ENCODE measurements around the gene PALLD.
A peak's percentile ranks its signal among the peaks of the same experiment; 100 is the strongest.

The PALLD gene

DNA sequence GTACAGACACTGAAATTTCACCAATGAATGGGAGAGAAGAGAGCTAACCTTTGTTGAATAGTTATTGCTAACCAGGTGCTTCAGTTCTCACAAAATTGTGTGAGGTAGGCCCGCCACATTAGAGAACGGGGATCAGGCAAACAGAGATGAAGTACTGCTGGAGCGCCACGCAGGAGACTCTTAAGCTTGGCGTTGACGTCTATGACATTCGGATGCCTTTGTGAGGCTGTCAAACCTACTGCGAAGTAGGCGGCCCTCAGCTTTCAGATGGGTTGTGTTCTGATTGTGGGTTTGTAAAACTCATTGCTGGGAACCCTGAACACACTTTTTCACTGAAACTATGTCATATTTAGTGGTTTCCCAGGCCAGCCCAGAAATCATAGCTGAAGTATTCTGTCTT lies 339.6 kb downstream of the PALLD start:
- DNase-seq (ENCODE audit: insufficient read length, low spot score) (no peak), FAIRE-seq (no peak)

GRCh38 chr4:168837922-168838321 lies 341.1 kb downstream of the PALLD start:
- FAIRE-seq (no peak), DNase-seq (ENCODE audit: insufficient read length, low spot score) (no peak)

DNA sequence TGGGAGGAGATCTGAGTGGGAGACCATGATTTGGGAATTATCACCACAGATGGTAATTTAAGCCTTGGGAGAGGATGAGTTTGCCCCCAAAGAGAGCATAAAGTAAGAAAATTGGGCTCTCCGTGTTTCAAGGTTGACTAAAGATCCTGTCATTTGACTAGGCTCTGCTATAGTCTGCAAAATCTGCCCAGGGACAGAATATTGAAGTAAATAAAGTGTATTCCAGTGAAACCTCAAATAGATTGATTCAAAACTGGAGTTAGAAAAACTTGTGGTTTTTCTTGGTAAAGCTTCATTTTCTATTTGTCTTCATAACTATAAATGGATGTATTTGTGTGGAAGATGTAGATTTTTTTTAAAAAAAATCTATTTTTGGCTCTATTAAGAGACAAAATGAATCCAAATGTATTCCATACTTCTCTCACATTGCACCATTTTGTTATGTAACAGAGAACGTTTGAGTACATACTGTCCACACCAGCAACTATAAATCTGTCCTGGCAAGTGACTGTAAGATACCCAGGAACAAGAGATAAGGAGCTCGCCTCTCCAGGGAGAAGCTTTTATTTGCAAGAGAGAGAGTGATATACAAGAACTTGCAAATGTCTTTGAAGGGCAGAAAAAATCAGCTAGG lies 343.0 kb downstream of the PALLD start:
- no peak for FAIRE-seq
- DNase-seq (ENCODE audit: insufficient read length, low spot score) = no peak

GRCh38 chr4:168840392-168840763 lies 343.5 kb downstream of the PALLD start:
- FAIRE-seq (no peak), DNase-seq (ENCODE audit: insufficient read length, low spot score) (no peak)

DNA sequence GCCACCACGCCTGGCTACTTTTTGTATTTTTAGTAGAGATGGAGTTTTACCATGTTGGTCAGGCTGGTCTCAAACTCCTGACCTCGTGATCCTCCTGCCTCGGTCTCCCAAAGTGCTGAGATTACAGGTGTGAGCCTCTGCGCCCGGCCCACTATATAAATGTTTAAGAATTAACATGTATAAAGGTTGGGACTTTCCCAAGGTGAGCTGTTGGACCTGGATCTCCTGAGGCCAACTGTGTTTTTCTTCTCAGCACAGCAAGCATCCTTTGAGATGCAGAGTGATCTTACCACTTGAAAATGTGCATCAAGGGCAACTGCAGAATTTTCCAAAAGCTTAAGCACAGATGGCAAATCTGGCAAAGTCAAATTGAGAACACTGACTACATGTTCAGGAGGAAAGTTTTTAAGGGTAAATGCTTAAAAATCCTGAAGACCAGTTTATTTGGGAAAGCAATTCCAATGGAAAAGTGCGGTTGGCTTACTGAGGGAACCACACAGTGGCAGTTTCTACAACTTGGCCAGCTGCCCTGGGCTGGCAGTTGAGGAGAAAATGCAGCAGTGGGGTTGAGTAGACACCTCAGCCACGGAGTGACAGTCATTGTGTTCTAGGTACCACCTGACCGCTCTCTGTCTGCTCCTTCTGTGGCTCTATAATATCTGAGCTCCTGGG lies 344.3 kb downstream of the PALLD start:
- no peak for FAIRE-seq
- DNase-seq (ENCODE audit: insufficient read length, low spot score) = no peak

GRCh38 chr4:168841672-168842019 lies 344.8 kb downstream of the PALLD start:
- no peak for FAIRE-seq
- DNase-seq (ENCODE audit: insufficient read length, low spot score) = no peak

- FAIRE-seq (no peak), DNase-seq (ENCODE audit: insufficient read length, low spot score) (no peak)
Observed at GRCh38 chr4:168842186-168842585, 345.3 kb downstream of the PALLD start.

GRCh38 chr4:168843635-168844034 lies 346.8 kb downstream of the PALLD start:
- DNase-seq (ENCODE audit: insufficient read length, low spot score) (no peak), FAIRE-seq (no peak)

DNA sequence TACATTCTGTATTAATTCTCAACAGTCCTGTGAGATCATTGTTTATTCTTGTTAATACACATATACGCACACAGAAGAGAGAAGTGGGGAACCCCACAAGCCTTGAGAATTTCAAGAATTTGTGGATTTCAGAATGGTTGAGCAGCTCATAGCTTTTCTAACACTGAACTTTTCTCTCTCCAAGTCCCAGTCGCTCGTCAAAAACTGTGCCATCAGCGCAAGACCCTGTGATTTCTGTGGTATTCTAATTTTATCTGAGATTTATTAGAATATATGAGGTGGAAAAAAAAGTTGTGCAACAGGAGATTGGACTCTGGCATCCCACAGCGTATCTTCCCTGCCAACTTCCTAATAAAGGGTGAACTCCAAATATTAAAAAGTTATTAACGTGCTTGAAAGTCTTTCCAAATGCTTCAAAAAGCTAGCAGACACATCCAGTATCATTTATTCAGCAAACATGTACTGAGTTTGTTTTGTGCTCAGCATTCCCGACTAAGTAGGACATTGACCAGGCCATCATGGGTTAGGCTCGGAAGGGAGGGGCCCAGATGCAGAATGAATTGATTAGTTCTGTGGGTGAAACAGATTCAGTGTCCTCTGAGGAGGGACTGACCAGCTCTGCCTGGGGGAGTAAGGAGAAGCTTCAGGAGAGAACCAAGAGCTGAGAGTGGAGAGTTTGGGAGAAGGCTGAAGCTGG lies 347.6 kb downstream of the PALLD start:
- FAIRE-seq (no peak), DNase-seq (ENCODE audit: insufficient read length, low spot score) (no peak)

GRCh38 chr4:168845897-168846296 lies 349.0 kb downstream of the PALLD start:
- FAIRE-seq = no peak
- no peak for DNase-seq (ENCODE audit: insufficient read length, low spot score)

- DNase-seq (ENCODE audit: insufficient read length, low spot score) (no peak), FAIRE-seq (no peak)
Observed at GRCh38 chr4:168846414-168846813, 349.6 kb downstream of the PALLD start.

- DNase-seq (ENCODE audit: insufficient read length, low spot score) = no peak
- FAIRE-seq = peak; percentile 11
Observed at GRCh38 chr4:168847771-168848502, 351.1 kb downstream of the PALLD start.

- DNase-seq (ENCODE audit: insufficient read length, low spot score) (no peak), FAIRE-seq (peak; percentile 64)
Observed at GRCh38 chr4:168849030-168849675, 352.3 kb downstream of the PALLD start.

DNA sequence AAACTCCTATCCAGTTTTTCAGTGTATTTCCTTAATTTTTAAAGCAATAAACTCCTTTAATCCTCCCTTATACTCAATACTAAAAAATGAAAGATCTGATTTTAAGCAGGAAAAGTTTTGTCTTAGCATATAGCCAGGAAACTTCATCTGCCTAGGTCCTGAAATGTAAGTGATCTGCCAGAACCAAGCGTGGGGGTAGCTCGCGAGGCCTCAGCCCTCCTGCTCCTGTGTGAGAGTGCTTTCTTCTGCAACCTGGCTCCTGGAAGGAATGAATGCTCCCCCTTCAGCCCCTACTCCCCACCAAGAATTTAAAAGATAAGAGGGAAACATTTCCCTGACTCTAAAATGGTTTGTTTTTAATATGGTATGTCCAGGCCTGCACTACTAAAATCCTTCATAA lies 353.1 kb downstream of the PALLD start:
- DNase-seq (ENCODE audit: insufficient read length, low spot score) (no peak), FAIRE-seq (no peak)

- DNase-seq (ENCODE audit: insufficient read length, low spot score) (no peak), FAIRE-seq (no peak)
Observed at GRCh38 chr4:168852387-168852786, 355.5 kb downstream of the PALLD start.

GRCh38 chr4:168852933-168853713 lies 356.3 kb downstream of the PALLD start:
- peak; percentile 97 for FAIRE-seq

DNA sequence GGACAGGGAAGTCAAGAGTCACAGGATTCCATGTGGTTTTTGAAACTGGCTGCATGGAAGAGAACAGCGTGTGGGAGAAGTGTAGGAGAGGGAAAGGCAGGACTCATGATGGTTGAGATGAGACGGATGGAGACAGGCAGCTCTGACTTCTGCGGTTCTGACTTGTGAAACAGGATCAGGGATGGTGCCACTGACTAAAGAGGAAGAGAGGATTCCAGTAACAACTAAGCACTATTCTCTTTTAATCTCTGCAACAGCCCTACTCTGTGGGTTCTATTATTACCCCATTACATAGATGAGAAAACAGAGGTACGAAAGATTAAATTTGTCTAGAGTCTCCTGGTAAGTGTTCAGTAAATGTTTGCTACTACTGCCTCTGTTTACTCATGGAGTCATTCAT lies 356.9 kb downstream of the PALLD start:
- FAIRE-seq = no peak
- DNase-seq (ENCODE audit: insufficient read length, low spot score) = no peak

More at GRCh38 chr4:168852933-168853713, 356.3 kb downstream of the PALLD start:
- DNase-seq (ENCODE audit: insufficient read length, low spot score) = peak; percentile 32

DNA sequence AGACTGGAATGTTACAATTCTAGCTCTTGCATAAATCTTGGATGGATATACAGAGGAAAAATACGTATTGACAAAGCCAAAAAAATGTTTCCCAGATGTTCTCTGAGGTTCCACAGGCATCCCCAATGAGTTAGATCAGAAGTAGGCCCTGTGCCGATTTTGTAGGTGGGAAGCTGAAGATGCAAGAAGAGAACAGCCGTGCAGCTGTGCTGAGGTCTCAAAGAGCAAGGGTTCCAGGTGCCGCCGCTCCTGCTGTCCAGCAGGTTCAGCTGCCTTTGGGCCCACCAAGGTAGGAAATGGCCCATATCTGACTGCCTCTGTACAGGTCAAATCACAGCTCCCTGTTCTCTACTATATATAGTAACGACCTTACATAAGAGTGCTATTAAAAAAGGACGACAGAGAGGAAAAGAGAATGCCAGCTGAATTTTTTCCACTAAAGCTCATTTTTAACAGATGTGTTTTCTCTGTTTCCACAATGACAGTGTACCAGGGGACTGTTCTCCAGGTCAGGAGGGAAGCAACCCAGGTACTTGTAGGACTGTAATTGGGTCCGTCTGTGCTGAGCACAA lies 357.6 kb downstream of the PALLD start:
- FAIRE-seq = no peak

DNA sequence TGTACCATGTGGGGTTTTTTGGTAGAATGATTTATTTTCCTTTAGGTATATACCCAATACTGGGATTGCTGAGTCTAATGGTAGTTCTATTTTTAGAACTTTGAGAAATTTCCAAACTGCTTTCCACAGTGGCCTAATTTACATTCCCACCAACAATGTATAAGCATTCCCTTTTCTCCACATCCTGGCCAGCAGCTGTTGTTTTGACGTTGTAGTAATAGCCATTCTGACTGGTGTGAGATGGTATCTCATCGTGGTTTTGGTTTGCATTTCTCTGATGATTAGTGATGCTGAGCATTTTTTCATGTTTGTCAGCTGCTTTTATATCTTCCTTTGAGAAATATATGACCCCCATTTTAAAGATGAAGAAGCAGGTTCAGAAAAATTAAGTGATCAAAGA lies 359.5 kb downstream of the PALLD start:
- DNase-seq (ENCODE audit: insufficient read length, low spot score) = no peak
- FAIRE-seq = no peak

More for the DNA sequence above, 357.6 kb downstream of the PALLD start:
- no peak for DNase-seq (ENCODE audit: insufficient read length, low spot score)

GRCh38 chr4:168857009-168857408 lies 360.2 kb downstream of the PALLD start:
- no peak for FAIRE-seq
- DNase-seq (ENCODE audit: insufficient read length, low spot score) = no peak

Measured in GM19239 (cell line).